ENCODE measurements around the gene ALX4.
A peak's percentile ranks its signal among the peaks of the same experiment; 100 is the strongest.

ALX4 gene

DNA sequence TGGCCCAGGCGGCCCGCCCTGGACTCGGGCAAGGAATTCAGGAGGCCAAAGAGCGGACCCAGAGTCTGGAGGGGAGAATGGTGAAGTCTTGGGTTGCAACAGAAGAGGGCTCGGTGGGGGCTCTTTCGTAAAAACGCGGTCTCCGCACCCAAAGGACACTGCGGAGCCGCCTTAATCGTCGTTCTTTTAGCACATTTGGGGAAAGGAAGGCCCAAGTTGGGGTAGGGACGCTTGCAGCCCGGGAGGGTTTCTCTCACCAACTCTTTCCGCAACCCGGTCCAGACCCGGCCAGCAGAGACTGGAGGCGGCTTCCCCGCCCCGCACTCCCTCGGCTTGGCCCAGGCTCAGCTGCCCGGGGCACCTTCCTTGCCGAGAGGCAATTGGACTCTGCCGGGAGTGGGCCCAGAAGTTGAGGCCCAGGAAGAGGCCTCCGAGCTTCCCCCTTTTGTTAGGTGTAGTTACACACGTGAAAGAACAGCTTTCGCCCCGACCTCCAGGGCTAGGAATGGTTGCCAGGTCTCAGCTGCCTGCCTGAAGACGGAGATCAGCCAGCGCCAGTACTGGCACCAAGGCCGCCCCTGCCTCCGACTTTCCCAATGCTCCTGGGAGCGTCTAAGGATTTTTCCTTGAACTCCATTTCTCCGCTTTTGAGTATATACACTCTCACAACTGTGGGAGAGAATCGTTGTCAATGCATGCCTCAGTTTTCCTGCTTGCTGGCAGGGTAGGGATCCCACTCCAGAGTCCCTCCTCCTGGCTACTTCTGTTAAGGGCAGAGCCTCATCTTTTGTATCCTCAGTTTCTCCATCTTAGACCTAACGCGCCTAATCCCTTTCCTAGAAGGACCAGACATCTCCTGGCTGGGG is 3.7 kb downstream of the ALX4 start:
- H2BK120ac ChIP-seq (ENCODE audit: low read depth, low read length): no peak overlapping the region
- H3K4me3 ChIP-seq (ENCODE audit: low read length in 2 of 2): peak overlapping the region in 1 of 2 donors; percentile 51
- WGBS, 2 donors (ENCODE audit: extremely low coverage in 2 of 2, insufficient read length in 2 of 2, insufficient replicate concordance in 1 of 2): no CpG with 5 or more reads among the region's 38 CpGs

DNA sequence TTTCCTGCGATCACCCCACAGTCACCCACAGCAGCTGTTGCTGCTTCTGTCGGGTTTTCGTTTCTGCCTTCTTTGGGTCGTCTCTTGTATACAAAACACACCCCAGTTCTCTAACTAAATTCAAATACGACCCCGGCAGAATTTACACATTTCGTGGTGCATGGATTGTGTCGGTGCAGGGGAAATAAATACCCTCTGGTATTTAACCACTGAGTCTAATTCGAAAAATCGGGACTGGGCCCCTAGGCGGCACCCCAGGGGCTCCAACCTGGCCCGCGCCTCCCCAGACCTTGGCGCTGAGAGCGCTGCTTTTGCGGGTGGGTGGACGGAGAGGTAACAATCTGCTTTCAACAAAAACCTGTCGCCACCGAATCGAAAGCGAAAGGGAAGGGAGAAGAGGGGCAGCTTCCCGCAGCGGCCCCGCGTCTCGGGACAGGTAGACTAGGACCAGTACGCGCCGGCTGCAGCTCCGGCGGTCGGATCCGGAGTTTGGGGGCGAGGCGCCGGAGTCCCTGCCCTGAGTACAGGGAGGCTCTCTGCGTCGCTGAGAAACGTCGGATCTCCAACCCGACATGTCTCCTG is 4.4 kb downstream of the ALX4 start:
- no CpG with 5 or more reads among the region's 41 CpGs for WGBS, 2 donors (ENCODE audit: extremely low coverage in 2 of 2, insufficient read length in 2 of 2, insufficient replicate concordance in 1 of 2)
- peak overlapping the region; percentile 77 for H2AFZ ChIP-seq (ENCODE audit: low read length)
- peaks cover 2 to 15% of the 10 kb centered on the region in 2 donors for H3K4me1 ChIP-seq (ENCODE audit: control insufficient read depth in 2 of 2, insufficient read depth in 1 of 2, low read depth in 1 of 2, low read length in 2 of 2)
- H3K27me3 ChIP-seq (ENCODE audit: control insufficient read depth in 3 of 3, insufficient read depth in 3 of 3, low read depth in 1 of 3, low read length in 3 of 3): peaks cover 71 to 100% (median 98%) of the 10 kb centered on the region in 3 experiments
- no peaks in the 10 kb centered on the region for H3K36me3 ChIP-seq (replicated peaks in 1 of 2; ENCODE audit: control insufficient read depth in 2 of 2, insufficient read depth in 2 of 2, low read length in 2 of 2)
- H2BK5ac ChIP-seq (ENCODE audit: low read length): peak overlapping the region; percentile 50
- no peak overlapping the region for H3K4ac ChIP-seq (ENCODE audit: low read length)
- no peak overlapping the region for H4K91ac ChIP-seq (ENCODE audit: low read depth, low read length, poor library complexity)
- no peak overlapping the region for H3K14ac ChIP-seq (ENCODE audit: low read length)
- H2AK5ac ChIP-seq (ENCODE audit: low read depth, low read length): peak overlapping the region; percentile 83
- H4K8ac ChIP-seq (ENCODE audit: low read depth, low read length): no peak overlapping the region
- no peaks in the 10 kb centered on the region for H3K79me1 ChIP-seq (ENCODE audit: low read depth, low read length)
- H2BK12ac ChIP-seq (ENCODE audit: low read length): no peak overlapping the region
- no peak overlapping the region for H3K9ac ChIP-seq (ENCODE audit: low read depth, low read length, poor library complexity)
- no peak overlapping the region for H2BK15ac ChIP-seq (ENCODE audit: low read length)
- no peak overlapping the region for H3K27ac ChIP-seq (replicated peaks; ENCODE audit: low read length)
- peak overlapping the region in 1 of 2 donors; percentile 51 for H3K4me3 ChIP-seq (ENCODE audit: low read length in 2 of 2)
- H2BK120ac ChIP-seq (ENCODE audit: low read depth, low read length): no peak overlapping the region
- DNase-seq (ENCODE audit: low spot score): no peak
- H3K9me3 ChIP-seq (replicated peaks in 1 of 2; ENCODE audit: control insufficient read depth in 2 of 2, insufficient read depth in 1 of 2, low read depth in 1 of 2, low read length in 2 of 2): peaks cover 0 to 4% of the 10 kb centered on the region in 2 donors
- peak overlapping the region; percentile 25 for H3K4me2 ChIP-seq (ENCODE audit: insufficient read depth, low read length, poor library complexity, severe bottlenecking)
- H3K18ac ChIP-seq (ENCODE audit: low read length): peak overlapping the region; percentile 35
- peak overlapping the region; percentile 80 for H3K23ac ChIP-seq (ENCODE audit: low read depth, low read length, poor library complexity)

More for the DNA sequence above, 3.7 kb downstream of the ALX4 start:
- Histone ChIP-seq H2BK15ac (ENCODE audit: low read length) (no peak overlapping the region), H4K91ac (ENCODE audit: low read depth, low read length, poor library complexity) (no peak overlapping the region), H4K8ac (ENCODE audit: low read depth, low read length) (no peak overlapping the region), H3K9ac (ENCODE audit: low read depth, low read length, poor library complexity) (no peak overlapping the region), H2BK5ac (ENCODE audit: low read length) (peak overlapping the region; percentile 50), H3K36me3 (replicated peaks in 1 of 2; ENCODE audit: control insufficient read depth in 2 of 2, insufficient read depth in 2 of 2, low read length in 2 of 2) (no peaks in the 10 kb centered on the region), H3K27me3 (ENCODE audit: control insufficient read depth in 3 of 3, insufficient read depth in 3 of 3, low read depth in 1 of 3, low read length in 3 of 3) (peaks cover 78 to 100% (median 100%) of the 10 kb centered on the region in 3 experiments), H3K4me1 (ENCODE audit: control insufficient read depth in 2 of 2, insufficient read depth in 1 of 2, low read depth in 1 of 2, low read length in 2 of 2) (peaks cover 4 to 15% of the 10 kb centered on the region in 2 donors), H2BK12ac (ENCODE audit: low read length) (no peak overlapping the region), H3K23ac (ENCODE audit: low read depth, low read length, poor library complexity) (peak overlapping the region; percentile 80), H3K18ac (ENCODE audit: low read length) (peak overlapping the region; percentile 83), H3K4me2 (ENCODE audit: insufficient read depth, low read length, poor library complexity, severe bottlenecking) (peak overlapping the region; percentile 25), H3K14ac (ENCODE audit: low read length) (no peak overlapping the region), H3K79me1 (ENCODE audit: low read depth, low read length) (no peaks in the 10 kb centered on the region), H3K9me3 (replicated peaks in 1 of 2; ENCODE audit: control insufficient read depth in 2 of 2, insufficient read depth in 1 of 2, low read depth in 1 of 2, low read length in 2 of 2) (peaks cover 0 to 4% of the 10 kb centered on the region in 2 donors), H3K4ac (ENCODE audit: low read length) (peak overlapping the region; percentile 23), H2AK5ac (ENCODE audit: low read depth, low read length) (peak overlapping the region; percentile 83), H2AFZ (ENCODE audit: low read length) (peak overlapping the region; percentile 77), H3K27ac (replicated peaks; ENCODE audit: low read length) (no peak overlapping the region)
- no peak for DNase-seq (ENCODE audit: low spot score)

DNA sequence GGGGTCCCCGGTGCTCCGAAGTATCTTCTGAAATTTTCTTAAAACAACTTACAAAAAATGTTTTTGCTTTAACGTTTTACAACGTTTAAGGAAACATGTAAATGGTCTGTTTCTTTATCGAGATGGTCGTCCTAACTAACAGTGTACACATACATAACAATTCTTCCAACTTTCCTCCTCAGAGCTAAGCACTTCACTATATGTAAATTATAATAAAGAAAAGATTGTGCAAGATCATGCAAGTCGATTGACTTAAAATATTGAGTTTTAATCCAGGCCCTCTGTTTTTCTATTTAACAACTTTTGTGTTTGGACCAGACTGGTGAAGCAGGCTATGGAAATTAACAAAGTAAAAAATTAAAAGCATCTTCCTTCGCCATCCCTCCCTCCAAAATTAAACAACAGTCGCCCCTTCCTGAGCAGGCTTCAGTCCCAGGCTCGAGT is 4.9 kb downstream of the ALX4 start:
- H3K4ac ChIP-seq (ENCODE audit: low read length): no peak overlapping the region
- no peak for DNase-seq (ENCODE audit: low spot score)
- H3K4me2 ChIP-seq (ENCODE audit: insufficient read depth, low read length, poor library complexity, severe bottlenecking): no peak overlapping the region
- no CpG with 5 or more reads among the region's 10 CpGs for WGBS, 2 donors (ENCODE audit: extremely low coverage in 2 of 2, insufficient read length in 2 of 2, insufficient replicate concordance in 1 of 2)
- peaks cover 68 to 100% (median 96%) of the 10 kb centered on the region in 3 experiments for H3K27me3 ChIP-seq (ENCODE audit: control insufficient read depth in 3 of 3, insufficient read depth in 3 of 3, low read depth in 1 of 3, low read length in 3 of 3)
- peaks cover 2 to 12% of the 10 kb centered on the region in 2 donors for H3K4me1 ChIP-seq (ENCODE audit: control insufficient read depth in 2 of 2, insufficient read depth in 1 of 2, low read depth in 1 of 2, low read length in 2 of 2)
- H3K9me3 ChIP-seq (replicated peaks in 1 of 2; ENCODE audit: control insufficient read depth in 2 of 2, insufficient read depth in 1 of 2, low read depth in 1 of 2, low read length in 2 of 2): peaks cover 0 to 4% of the 10 kb centered on the region in 2 donors
- no peaks in the 10 kb centered on the region for H3K36me3 ChIP-seq (replicated peaks in 1 of 2; ENCODE audit: control insufficient read depth in 2 of 2, insufficient read depth in 2 of 2, low read length in 2 of 2)
- H3K27ac ChIP-seq (replicated peaks; ENCODE audit: low read length): no peak overlapping the region
- H2AK5ac ChIP-seq (ENCODE audit: low read depth, low read length): no peak overlapping the region
- no peak overlapping the region for H3K4me3 ChIP-seq (ENCODE audit: low read length in 2 of 2)
- H2AFZ ChIP-seq (ENCODE audit: low read length): peak overlapping the region; percentile 78
- no peak overlapping the region for H3K9ac ChIP-seq (ENCODE audit: low read depth, low read length, poor library complexity)
- no peak overlapping the region for H2BK5ac ChIP-seq (ENCODE audit: low read length)
- no peak overlapping the region for H3K23ac ChIP-seq (ENCODE audit: low read depth, low read length, poor library complexity)
- H2BK15ac ChIP-seq (ENCODE audit: low read length): no peak overlapping the region
- H2BK120ac ChIP-seq (ENCODE audit: low read depth, low read length): no peak overlapping the region
- H3K18ac ChIP-seq (ENCODE audit: low read length): no peak overlapping the region
- H4K91ac ChIP-seq (ENCODE audit: low read depth, low read length, poor library complexity): no peak overlapping the region
- no peaks in the 10 kb centered on the region for H3K79me1 ChIP-seq (ENCODE audit: low read depth, low read length)
- H3K14ac ChIP-seq (ENCODE audit: low read length): no peak overlapping the region
- H4K8ac ChIP-seq (ENCODE audit: low read depth, low read length): no peak overlapping the region
- no peak overlapping the region for H2BK12ac ChIP-seq (ENCODE audit: low read length)
